Peyer's patch (tissue), 4 donors: Measurements from ENCODE around the gene ROR1. TPM values are rescaled to one million over a fixed set of nuclear protein-coding genes. Genes with fewer than 3 reads are reported as not detected.

ENCODE experiments used
- DNase-seq, 3 donors: peaks; one replicate each; pipeline ENCODE4 v3.0.0-alpha.2; 2017 to 2019
- H3K27ac ChIP-seq, 4 donors: fragments of 200-600 bp; sonication (generic); one replicate each; pipeline ENCODE4 v1.5.1; 2016 to 2019
- H3K27me3 ChIP-seq, 2 donors: fragments of 200-600 bp; sonication (generic); one replicate each; pipeline ENCODE4 v1.5.1; 2019
- H3K36me3 ChIP-seq, 3 donors: fragments of 200-600 bp; sonication (generic); one replicate each; pipeline ENCODE4 v1.5.1; 2016 to 2019
- H3K4me1 ChIP-seq, 4 donors: fragments of 200-600 bp; sonication (generic); one replicate each; pipeline ENCODE4 v1.5.1; 2016 to 2019
- H3K4me3 ChIP-seq, 4 donors: fragments of 200-600 bp; sonication (generic); 1 replicate in 3 of 4; 2 replicates in 1 of 4; pipeline ENCODE4 v1.5.1; 2016 to 2019; ENCODE audit warnings: mild to moderate bottlenecking in 1 of 4
- H3K9me3 ChIP-seq, 4 donors: fragments of 200-600 bp; sonication (generic); one replicate each; pipeline ENCODE4 v1.5.1; 2016 to 2019; ENCODE audit warnings: mild to moderate bottlenecking in 1 of 4
- POLR2A ChIP-seq, 2 donors: fragments of 450-650 bp; IDR thresholded peaks; one replicate each; pipeline ENCODE4 v1.5.1; 2017; ENCODE audit warnings: antibody characterized with exemption in 2 of 2, mild to moderate bottlenecking in 2 of 2, moderate library complexity in 2 of 2
- total RNA-seq, 4 donors: library from RNA; depleted of rRNA; stranded (reverse); fragments of >200 nt; gene quantifications; one replicate each; pipeline ENCODE4 v1.1.0, GENCODE V29; 2016
- TF ChIP-seq, protein P1 (sequence below), 6 experiments: fragments of 450-650 bp in 4 of 6; fragments of 200-600 bp in 2 of 6; sonication (generic) in 1 of 6; IDR thresholded peaks; one replicate each; pipeline ENCODE4 v1.5.1; 2017 to 2019; ENCODE audit warnings: antibody characterized with exemption in 6 of 6, mild to moderate bottlenecking in 3 of 6, moderate library complexity in 1 of 6

Gene ROR1
- total RNA-seq, 4 donors from 2014 or later = 1.2 to 7.4 (median 4.7) TPM

- peaks cover 0 to 7% (median 0%) of the 10 kb centered on the region in 4 donors for H3K4me1 ChIP-seq
- DNase-seq = no peak
- no peaks in the 10 kb centered on the region for H3K27me3 ChIP-seq
- TF ChIP-seq POLR2A (IDR thresholded peaks at IDR 0.05) = no peak
- TF ChIP-seq, protein P1, sequence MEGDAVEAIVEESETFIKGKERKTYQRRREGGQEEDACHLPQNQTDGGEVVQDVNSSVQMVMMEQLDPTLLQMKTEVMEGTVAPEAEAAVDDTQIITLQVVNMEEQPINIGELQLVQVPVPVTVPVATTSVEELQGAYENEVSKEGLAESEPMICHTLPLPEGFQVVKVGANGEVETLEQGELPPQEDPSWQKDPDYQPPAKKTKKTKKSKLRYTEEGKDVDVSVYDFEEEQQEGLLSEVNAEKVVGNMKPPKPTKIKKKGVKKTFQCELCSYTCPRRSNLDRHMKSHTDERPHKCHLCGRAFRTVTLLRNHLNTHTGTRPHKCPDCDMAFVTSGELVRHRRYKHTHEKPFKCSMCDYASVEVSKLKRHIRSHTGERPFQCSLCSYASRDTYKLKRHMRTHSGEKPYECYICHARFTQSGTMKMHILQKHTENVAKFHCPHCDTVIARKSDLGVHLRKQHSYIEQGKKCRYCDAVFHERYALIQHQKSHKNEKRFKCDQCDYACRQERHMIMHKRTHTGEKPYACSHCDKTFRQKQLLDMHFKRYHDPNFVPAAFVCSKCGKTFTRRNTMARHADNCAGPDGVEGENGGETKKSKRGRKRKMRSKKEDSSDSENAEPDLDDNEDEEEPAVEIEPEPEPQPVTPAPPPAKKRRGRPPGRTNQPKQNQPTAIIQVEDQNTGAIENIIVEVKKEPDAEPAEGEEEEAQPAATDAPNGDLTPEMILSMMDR (IDR thresholded peaks at IDR 0.05) = no peak
- no peaks in the 10 kb centered on the region for H3K9me3 ChIP-seq
- no peaks in the 10 kb centered on the region for H3K36me3 ChIP-seq
- H3K27ac ChIP-seq = no peak overlapping the region
- H3K4me3 ChIP-seq = no peak overlapping the region
Measured at GRCh38 chr1:64176659-64177058, 402.8 kb downstream of the ROR1 start.

GRCh38 chr1:64179588-64179987 is 405.8 kb downstream of the ROR1 start:
- H3K4me1 ChIP-seq = no peaks in the 10 kb centered on the region
- no peaks in the 10 kb centered on the region for H3K36me3 ChIP-seq
- DNase-seq = no peak
- no peak for TF ChIP-seq POLR2A (IDR thresholded peaks at IDR 0.05)
- TF ChIP-seq, protein P1 (IDR thresholded peaks at IDR 0.05) = no peak
- H3K27ac ChIP-seq = no peak overlapping the region
- H3K4me3 ChIP-seq = no peak overlapping the region
- no peaks in the 10 kb centered on the region for H3K9me3 ChIP-seq
- no peaks in the 10 kb centered on the region for H3K27me3 ChIP-seq

DNA sequence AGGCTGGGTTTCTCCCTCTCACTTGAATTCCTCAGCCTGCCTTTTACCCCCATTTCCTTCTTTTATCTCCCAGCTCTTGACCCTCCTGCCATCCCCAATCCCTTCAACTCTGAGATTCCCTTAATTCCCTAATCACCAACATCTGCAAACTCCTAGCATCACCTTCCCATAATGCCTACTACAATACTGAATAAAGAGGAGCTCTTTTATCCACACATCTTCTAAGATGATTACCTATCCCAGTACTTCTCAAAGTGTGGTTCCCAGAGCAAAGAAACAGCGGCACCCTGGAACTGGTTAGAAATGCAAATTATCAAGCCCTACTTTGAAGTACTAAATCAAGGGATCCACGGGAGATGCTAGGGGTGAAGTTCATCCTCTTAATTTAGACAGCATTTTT is 408.4 kb downstream of the ROR1 start:
- H3K36me3 ChIP-seq = no peaks in the 10 kb centered on the region
- no peak overlapping the region for H3K27ac ChIP-seq
- DNase-seq = no peak
- no peaks in the 10 kb centered on the region for H3K4me1 ChIP-seq
- TF ChIP-seq, protein P1 (IDR thresholded peaks at IDR 0.05) = no peak
- no peak for TF ChIP-seq POLR2A (IDR thresholded peaks at IDR 0.05)
- H3K9me3 ChIP-seq = no peaks in the 10 kb centered on the region
- no peaks in the 10 kb centered on the region for H3K27me3 ChIP-seq
- H3K4me3 ChIP-seq = no peak overlapping the region

DNA sequence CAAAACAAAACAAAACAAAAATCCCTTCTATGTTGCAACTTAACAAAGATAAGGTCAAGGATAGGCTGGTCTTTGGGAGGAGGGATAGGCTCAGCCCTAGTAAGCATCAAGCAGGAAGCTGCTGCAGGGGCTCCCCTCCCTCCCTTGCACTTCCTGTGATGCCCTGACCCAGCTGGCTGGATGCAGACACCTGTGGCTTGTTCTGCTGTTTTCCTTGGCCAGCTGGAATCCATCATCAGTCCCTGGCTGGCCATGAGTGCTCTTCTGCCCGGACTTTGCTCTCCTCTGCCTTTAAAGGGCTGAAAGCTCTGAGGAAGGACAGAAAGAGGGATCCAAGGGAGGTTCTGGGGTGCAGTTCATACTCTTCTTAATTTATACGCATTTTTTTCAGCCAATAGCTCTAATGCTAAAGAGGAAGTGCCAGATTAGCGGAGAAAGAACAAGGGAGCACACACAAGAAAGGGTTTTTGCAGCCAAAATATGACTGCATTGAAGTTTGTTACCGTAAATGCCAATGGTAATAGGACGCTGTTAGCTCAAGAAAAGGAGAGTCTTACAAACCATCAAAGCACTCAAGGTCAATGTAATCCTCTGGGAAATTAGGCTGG is 409.7 kb downstream of the ROR1 start:
- DNase-seq = no peak
- no peak overlapping the region for H3K27ac ChIP-seq
- no peaks in the 10 kb centered on the region for H3K27me3 ChIP-seq

DNA sequence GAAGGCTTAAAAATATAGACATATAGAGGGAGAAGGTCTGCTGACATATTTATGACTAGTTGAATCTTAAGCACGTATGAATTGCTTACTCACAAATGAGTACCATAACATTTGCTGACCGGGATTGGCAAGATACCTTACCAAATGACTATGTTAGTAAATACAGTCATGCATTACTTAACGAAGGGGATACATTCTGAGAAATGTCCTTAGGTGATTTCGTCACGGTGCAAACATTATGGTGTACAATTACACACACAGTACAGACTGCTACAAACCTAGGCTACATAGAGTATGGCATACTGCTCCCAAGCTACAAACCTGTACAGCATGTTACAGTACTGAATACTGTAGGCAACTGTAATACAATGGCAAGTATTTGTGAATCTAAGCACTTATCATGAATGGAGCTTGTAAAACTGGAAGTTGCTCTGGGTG is 410.2 kb downstream of the ROR1 start:
- DNase-seq = no peak
- H3K27me3 ChIP-seq = no peaks in the 10 kb centered on the region
- no peak overlapping the region for H3K27ac ChIP-seq
- TF ChIP-seq POLR2A (IDR thresholded peaks at IDR 0.05) = no peak
- TF ChIP-seq, protein P1 (IDR thresholded peaks at IDR 0.05) = no peak
- no peak overlapping the region for H3K4me3 ChIP-seq
- no peaks in the 10 kb centered on the region for H3K36me3 ChIP-seq
- no peaks in the 10 kb centered on the region for H3K4me1 ChIP-seq
- H3K9me3 ChIP-seq = no peaks in the 10 kb centered on the region

More for the DNA sequence above, 409.7 kb downstream of the ROR1 start:
- H3K4me1 ChIP-seq = no peaks in the 10 kb centered on the region
- TF ChIP-seq, protein P1 (IDR thresholded peaks at IDR 0.05) = no peak
- TF ChIP-seq POLR2A (IDR thresholded peaks at IDR 0.05) = no peak
- no peaks in the 10 kb centered on the region for H3K9me3 ChIP-seq
- no peaks in the 10 kb centered on the region for H3K36me3 ChIP-seq
- H3K4me3 ChIP-seq = no peak overlapping the region
